Measurements from ENCODE around the gene BPGM. TPM values are rescaled to one million over a fixed set of nuclear protein-coding genes. Genes with fewer than 3 reads are reported as not detected.

Gene BPGM
- total RNA-seq, 1 experiment from 2014 or later = 10.0 TPM

DNA sequence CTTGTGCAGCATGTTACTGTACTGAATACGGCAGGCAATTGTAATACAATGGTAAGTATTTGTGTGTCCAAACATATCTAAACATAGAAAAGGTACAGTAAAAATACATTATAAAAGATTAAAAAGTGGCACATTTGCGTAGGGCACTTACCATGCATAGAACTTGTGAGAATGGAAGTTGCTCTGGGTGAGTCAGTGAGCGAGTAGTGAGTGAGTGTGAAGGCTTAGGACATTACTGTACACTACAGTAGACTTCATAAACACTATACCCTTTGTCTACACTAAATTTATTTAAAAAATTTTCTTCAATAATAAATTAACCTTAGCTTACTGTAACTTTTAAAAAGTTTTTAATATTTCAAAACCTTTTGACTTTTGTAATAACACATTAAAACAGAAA is 37.5 kb downstream of the BPGM start:
- TF ChIP-seq SRF (IDR thresholded peaks at IDR 0.05; ENCODE audit: low read depth) (no peak), CBX3 (IDR thresholded peaks at IDR 0.05; ENCODE audit: low read depth) (no peak), RAD21 (IDR thresholded peaks at IDR 0.05; ENCODE audit: low read depth) (no peak), POLR2AphosphoS5 (IDR thresholded peaks at IDR 0.05; ENCODE audit: low read depth, low read length) (no peak), MAX (IDR thresholded peaks at IDR 0.05) (no peak), FOSL1 (IDR thresholded peaks at IDR 0.05; ENCODE audit: low read depth) (no peak), EZH2phosphoT487 (IDR thresholded peaks at IDR 0.05; ENCODE audit: borderline replicate concordance) (no peak)
- ChIA-PET CTCF (no interaction called here), RAD21 (ENCODE audit: low non-redundant PET in 1 of 2, low total read pairs in 2 of 2, uncharacterized antibody in 2 of 2, unreplicated experiment in 2 of 2) (no interaction called here), POLR2A (no interaction called here)
- Histone ChIP-seq H3K27ac (ENCODE audit: low read depth, low read length) (no peak overlapping the region), H3K9ac (ENCODE audit: low read length) (no peak overlapping the region), H3K4me3 (replicated peaks in 1 of 2; ENCODE audit: low read depth in 1 of 2, low read length in 2 of 2) (no peak overlapping the region), H3K27me3 (ENCODE audit: insufficient read depth, low read length) (no peaks in the 10 kb centered on the region), H4K20me1 (ENCODE audit: insufficient read depth) (no peaks in the 10 kb centered on the region), H3K4me1 (ENCODE audit: control insufficient read depth in 1 of 2, insufficient read depth in 2 of 2, low read length in 2 of 2) (no peaks in the 10 kb centered on the region), H3K36me3 (ENCODE audit: control insufficient read depth in 1 of 2, insufficient read depth in 2 of 2, low read length in 2 of 2) (no peaks in the 10 kb centered on the region), H3K9me2 (ENCODE audit: insufficient read depth) (no peaks in the 10 kb centered on the region), H3K79me2 (ENCODE audit: insufficient read depth, low read length) (no peaks in the 10 kb centered on the region), H3K4me2 (ENCODE audit: low read length) (no peak overlapping the region), H2AFZ (ENCODE audit: low read depth, low read length, poor library complexity, severe bottlenecking) (no peak overlapping the region), H3K9me3 (ENCODE audit: control insufficient read depth in 1 of 2, insufficient read depth in 1 of 2, low read depth in 1 of 2, low read length in 2 of 2) (no peaks in the 10 kb centered on the region)
- BruUV-seq (replicated peaks) = no TSS peak
- ATAC-seq (no peak), DNase-seq (ENCODE audit: low read depth, low spot score) (no peak)
- intact Hi-C loops (cut with micrococcal nuclease) = no loop called here

- CTCF ChIA-PET = no interaction called here
- DNase-seq (ENCODE audit: low read depth, low spot score) (no peak), ATAC-seq (no peak)
Observed at GRCh38 chr7:134685250-134685649, 38.6 kb downstream of the BPGM start.

More at GRCh38 chr7:134685250-134685649, 38.6 kb downstream of the BPGM start:
- intact Hi-C loops (cut with micrococcal nuclease) = no loop called here
- BruUV-seq (replicated peaks) = no TSS peak
- Histone ChIP-seq H3K27me3 (ENCODE audit: insufficient read depth, low read length) (no peaks in the 10 kb centered on the region), H3K36me3 (ENCODE audit: control insufficient read depth in 1 of 2, insufficient read depth in 2 of 2, low read length in 2 of 2) (no peaks in the 10 kb centered on the region), H3K4me3 (replicated peaks in 1 of 2; ENCODE audit: low read depth in 1 of 2, low read length in 2 of 2) (no peak overlapping the region), H3K4me2 (ENCODE audit: low read length) (no peak overlapping the region), H4K20me1 (ENCODE audit: insufficient read depth) (no peaks in the 10 kb centered on the region), H2AFZ (ENCODE audit: low read depth, low read length, poor library complexity, severe bottlenecking) (no peak overlapping the region), H3K9me3 (ENCODE audit: control insufficient read depth in 1 of 2, insufficient read depth in 1 of 2, low read depth in 1 of 2, low read length in 2 of 2) (no peaks in the 10 kb centered on the region), H3K4me1 (ENCODE audit: control insufficient read depth in 1 of 2, insufficient read depth in 2 of 2, low read length in 2 of 2) (no peaks in the 10 kb centered on the region), H3K27ac (ENCODE audit: low read depth, low read length) (no peak overlapping the region), H3K79me2 (ENCODE audit: insufficient read depth, low read length) (no peaks in the 10 kb centered on the region), H3K9ac (ENCODE audit: low read length) (no peak overlapping the region), H3K9me2 (ENCODE audit: insufficient read depth) (no peaks in the 10 kb centered on the region)
- ChIA-PET POLR2A (no interaction called here), RAD21 (ENCODE audit: low non-redundant PET in 1 of 2, low total read pairs in 2 of 2, uncharacterized antibody in 2 of 2, unreplicated experiment in 2 of 2) (no interaction called here)
- TF ChIP-seq ELF1 (IDR thresholded peaks at IDR 0.05; ENCODE audit: borderline replicate concordance, low read depth) = no peak
- TF ChIP-seq ZBTB33 (IDR thresholded peaks at IDR 0.05; ENCODE audit: extremely low read depth, insufficient replicate concordance, low read length) = no peak
- TF ChIP-seq TCF7L2 (IDR thresholded peaks at IDR 0.05; ENCODE audit: borderline replicate concordance, extremely low read depth, insufficient read depth, insufficient read length) = no peak
- TF ChIP-seq, protein P1, sequence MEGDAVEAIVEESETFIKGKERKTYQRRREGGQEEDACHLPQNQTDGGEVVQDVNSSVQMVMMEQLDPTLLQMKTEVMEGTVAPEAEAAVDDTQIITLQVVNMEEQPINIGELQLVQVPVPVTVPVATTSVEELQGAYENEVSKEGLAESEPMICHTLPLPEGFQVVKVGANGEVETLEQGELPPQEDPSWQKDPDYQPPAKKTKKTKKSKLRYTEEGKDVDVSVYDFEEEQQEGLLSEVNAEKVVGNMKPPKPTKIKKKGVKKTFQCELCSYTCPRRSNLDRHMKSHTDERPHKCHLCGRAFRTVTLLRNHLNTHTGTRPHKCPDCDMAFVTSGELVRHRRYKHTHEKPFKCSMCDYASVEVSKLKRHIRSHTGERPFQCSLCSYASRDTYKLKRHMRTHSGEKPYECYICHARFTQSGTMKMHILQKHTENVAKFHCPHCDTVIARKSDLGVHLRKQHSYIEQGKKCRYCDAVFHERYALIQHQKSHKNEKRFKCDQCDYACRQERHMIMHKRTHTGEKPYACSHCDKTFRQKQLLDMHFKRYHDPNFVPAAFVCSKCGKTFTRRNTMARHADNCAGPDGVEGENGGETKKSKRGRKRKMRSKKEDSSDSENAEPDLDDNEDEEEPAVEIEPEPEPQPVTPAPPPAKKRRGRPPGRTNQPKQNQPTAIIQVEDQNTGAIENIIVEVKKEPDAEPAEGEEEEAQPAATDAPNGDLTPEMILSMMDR (IDR thresholded peaks at IDR 0.05 in 2 of 3, conservative IDR thresholded peaks at IDR 0.05 in 1 of 3; ENCODE audit: borderline replicate concordance in 1 of 3, insufficient read depth in 1 of 3, low read depth in 2 of 3, low read length in 2 of 3) = no peak
- TF ChIP-seq SRF (IDR thresholded peaks at IDR 0.05; ENCODE audit: low read depth) = no peak
- TF ChIP-seq CBX3 (IDR thresholded peaks at IDR 0.05; ENCODE audit: low read depth) = no peak
- TF ChIP-seq POLR2AphosphoS5 (IDR thresholded peaks at IDR 0.05; ENCODE audit: low read depth, low read length) = no peak
- TF ChIP-seq EZH2 (IDR thresholded peaks at IDR 0.05) = no peak
- no peak for TF ChIP-seq EZH2phosphoT487 (IDR thresholded peaks at IDR 0.05; ENCODE audit: borderline replicate concordance)
- no peak for TF ChIP-seq JUND (IDR thresholded peaks at IDR 0.05)
- TF ChIP-seq ZNF274 (IDR thresholded peaks at IDR 0.05; ENCODE audit: low read depth, low read length) = no peak
- no peak for TF ChIP-seq CEBPB (IDR thresholded peaks at IDR 0.05; ENCODE audit: low read depth)
- no peak for TF ChIP-seq FOSL1 (IDR thresholded peaks at IDR 0.05; ENCODE audit: low read depth)
- no peak for TF ChIP-seq RAD21 (IDR thresholded peaks at IDR 0.05; ENCODE audit: low read depth)
- TF ChIP-seq SIN3A (IDR thresholded peaks at IDR 0.05; ENCODE audit: low read depth) = no peak

Measured in HCT116 (cell line).